K562 (cell line): ENCODE measurements around the gene NOL8. TPM values are rescaled to one million over a fixed set of nuclear protein-coding genes. Genes with fewer than 3 reads are reported as not detected.

Experiments used
- CBFA2T2 ChIP-seq: fragments of 450-650 bp; conservative IDR thresholded peaks from 2 replicates; pipeline ENCODE4 v1.6.1; 2017; ENCODE audit warnings: mild to moderate bottlenecking
- CSDE1 ChIP-seq, 2 experiments: fragments of 450-650 bp; IDR thresholded peaks; 2 replicates each; pipeline ENCODE4 v1.6.1; 2016; ENCODE audit warnings: mild to moderate bottlenecking in 1 of 2
- EGR1 ChIP-seq: fragments of 450-650 bp; conservative IDR thresholded peaks from 2 replicates; pipeline ENCODE4 v1.6.1; 2017; ENCODE audit warnings: mild to moderate bottlenecking
- MITF ChIP-seq: IDR thresholded peaks from 2 replicates; pipeline ENCODE4 v1.6.1; 2014; ENCODE audit warnings: antibody characterized with exemption
- NR4A1 ChIP-seq, 2 experiments: fragments of 250-450 bp in 1 of 2; fragments of 450-650 bp in 1 of 2; sonication (Bioruptor Pico) in 1 of 2; IDR thresholded peaks; 2 replicates each; pipeline versions ENCODE4 v1.4.0 to v1.6.1; 2016 to 2020; ENCODE audit warnings: mild to moderate bottlenecking in 2 of 2, missing compliant biosample characterization in 1 of 2, missing genetic modification characterization in 1 of 2, moderate library complexity in 1 of 2
- RCOR1 ChIP-seq, 2 experiments: IDR thresholded peaks; 2 replicates each; pipeline ENCODE4 v1.6.1; 2012; ENCODE audit warnings: low read depth in 2 of 2, low read length in 2 of 2, borderline replicate concordance in 1 of 2, improper control_type of control experiment in 1 of 2
- TAL1 ChIP-seq: fragments of 450-650 bp; IDR thresholded peaks from 2 replicates; pipeline ENCODE4 v1.6.1; 2016; ENCODE audit warnings: mild to moderate bottlenecking
- ZNF316 ChIP-seq: fragments of 450-650 bp; IDR thresholded peaks from 2 replicates; pipeline ENCODE4 v1.6.1; 2016
- ZNF318 ChIP-seq, 2 experiments: fragments of 450-650 bp; IDR thresholded peaks; 2 replicates each; pipeline ENCODE4 v1.6.1; 2016; ENCODE audit warnings: mild to moderate bottlenecking in 2 of 2, borderline replicate concordance in 1 of 2, low read depth in 1 of 2, moderate library complexity in 1 of 2
- polyA plus RNA-seq, 8 experiments: library from polyadenylated mRNA; depleted of rRNA in 4 of 8; stranded (reverse) in 5 of 8; unstranded in 3 of 8; fragments of >200 nt; fragmentation: Nextera tagmentation in 2 of 8; fragmentation: Illumina TruSeq in 1 of 8; extraction: Ambion mirVana in 2 of 8; extraction: Trizol in 1 of 8; gene quantifications; 2 replicates each; pipeline versions ENCODE4 v1.2.1 to v1.2.3, GENCODE V29; 2011 to 2014; ENCODE audit warnings: inconsistent platforms in 1 of 8, missing spikeins in 1 of 8
- total RNA-seq, 7 experiments: library from RNA; depleted of rRNA in 6 of 7; stranded (reverse); fragments of >200 nt in 6 of 7; fragmentation: Illumina TruSeq in 2 of 7; extraction: Trizol in 2 of 7; gene quantifications; 2 replicates each; pipeline versions ENCODE4 v1.2.1 to v1.2.3, GENCODE V29; 2011 to 2021; ENCODE audit warnings: low replicate concordance in 1 of 7
- TF ChIP-seq, protein P1 (sequence below): sonication (generic); formaldehyde crosslinking; IDR thresholded peaks from 2 replicates; pipeline ENCODE4 v1.8.0; 2022; ENCODE audit warnings: mild to moderate bottlenecking, missing genetic modification reagents
- TF ChIP-seq, protein P2 (sequence below): sonication (generic); formaldehyde crosslinking; IDR thresholded peaks from 2 replicates; pipeline ENCODE4 v1.8.1; 2023; ENCODE audit warnings: mild to moderate bottlenecking, missing genetic modification reagents

Gene NOL8
- total and polyA plus RNA-seq, 9 of the 15 experiments (the other 6 are each of a cell fraction or from before 2014, with no cell fraction given), result 51.3 to 91.5 (median 58.7) TPM

DNA sequence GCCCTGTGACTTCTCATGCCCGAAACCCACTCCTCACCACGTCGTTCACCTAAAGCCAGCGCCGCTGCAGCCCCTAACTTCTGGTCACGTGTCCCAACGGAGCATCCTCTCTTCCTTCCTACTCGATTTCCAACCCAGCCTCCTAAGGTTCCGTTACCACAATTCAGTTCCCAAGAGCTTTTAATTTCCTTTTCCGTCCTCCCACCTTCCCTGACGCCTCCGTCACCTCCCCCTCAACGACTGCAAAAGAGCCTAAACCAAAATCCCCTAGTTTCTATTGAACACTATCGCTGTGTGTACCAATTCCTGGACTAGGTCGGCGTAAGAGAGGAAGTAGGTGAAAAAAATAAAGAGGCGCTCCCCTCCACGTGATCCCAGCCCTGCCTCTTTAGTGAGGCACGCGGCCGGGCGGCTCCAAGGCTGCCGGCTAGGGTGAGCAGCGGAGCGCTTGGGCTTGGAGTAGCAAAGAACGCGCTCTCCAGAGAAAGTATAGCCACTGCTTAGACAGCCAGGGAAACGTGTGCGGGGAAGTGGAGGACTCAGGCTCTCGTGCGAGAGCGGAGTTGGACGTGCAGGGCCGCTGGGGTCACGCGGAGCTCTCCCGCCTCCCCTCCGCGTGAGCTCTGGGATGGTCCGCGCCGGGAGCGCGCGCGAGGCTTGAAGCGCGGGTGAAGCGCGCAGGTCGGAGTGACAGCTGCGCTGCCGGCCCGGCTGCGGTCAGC is at the start of gene NOL8, which contains the start of gene CENPP (continued):
- peak; percentile 68 for TF ChIP-seq EGR1
- TF ChIP-seq CSDE1 (IDR thresholded peaks at IDR 0.05), result 0 out of 4 replicates have a peak, but pooled peaks of 1 of the 2 experiments have one; percentile 23
- TF ChIP-seq, protein P1, sequence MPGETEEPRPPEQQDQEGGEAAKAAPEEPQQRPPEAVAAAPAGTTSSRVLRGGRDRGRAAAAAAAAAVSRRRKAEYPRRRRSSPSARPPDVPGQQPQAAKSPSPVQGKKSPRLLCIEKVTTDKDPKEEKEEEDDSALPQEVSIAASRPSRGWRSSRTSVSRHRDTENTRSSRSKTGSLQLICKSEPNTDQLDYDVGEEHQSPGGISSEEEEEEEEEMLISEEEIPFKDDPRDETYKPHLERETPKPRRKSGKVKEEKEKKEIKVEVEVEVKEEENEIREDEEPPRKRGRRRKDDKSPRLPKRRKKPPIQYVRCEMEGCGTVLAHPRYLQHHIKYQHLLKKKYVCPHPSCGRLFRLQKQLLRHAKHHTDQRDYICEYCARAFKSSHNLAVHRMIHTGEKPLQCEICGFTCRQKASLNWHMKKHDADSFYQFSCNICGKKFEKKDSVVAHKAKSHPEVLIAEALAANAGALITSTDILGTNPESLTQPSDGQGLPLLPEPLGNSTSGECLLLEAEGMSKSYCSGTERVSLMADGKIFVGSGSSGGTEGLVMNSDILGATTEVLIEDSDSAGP, result peak; percentile 16; the same call in 1 of the 2 replicates
- peak; percentile 39; the same call in 1 of the 2 replicates for TF ChIP-seq TAL1
- peak in 1 of 2 experiments; percentile 90; a peak in 2 of 4 replicates for TF ChIP-seq ZNF318 (IDR thresholded peaks at IDR 0.05; ENCODE audit: borderline replicate concordance in 1 of 2, low read depth in 1 of 2)
- TF ChIP-seq CBFA2T2, result peak; percentile 86
- peak in 1 of 2 experiments; percentile 26; a peak in 1 of 4 replicates for TF ChIP-seq RCOR1 (IDR thresholded peaks at IDR 0.05; ENCODE audit: borderline replicate concordance in 1 of 2, low read depth in 2 of 2, low read length in 2 of 2)
- TF ChIP-seq, protein P2, sequence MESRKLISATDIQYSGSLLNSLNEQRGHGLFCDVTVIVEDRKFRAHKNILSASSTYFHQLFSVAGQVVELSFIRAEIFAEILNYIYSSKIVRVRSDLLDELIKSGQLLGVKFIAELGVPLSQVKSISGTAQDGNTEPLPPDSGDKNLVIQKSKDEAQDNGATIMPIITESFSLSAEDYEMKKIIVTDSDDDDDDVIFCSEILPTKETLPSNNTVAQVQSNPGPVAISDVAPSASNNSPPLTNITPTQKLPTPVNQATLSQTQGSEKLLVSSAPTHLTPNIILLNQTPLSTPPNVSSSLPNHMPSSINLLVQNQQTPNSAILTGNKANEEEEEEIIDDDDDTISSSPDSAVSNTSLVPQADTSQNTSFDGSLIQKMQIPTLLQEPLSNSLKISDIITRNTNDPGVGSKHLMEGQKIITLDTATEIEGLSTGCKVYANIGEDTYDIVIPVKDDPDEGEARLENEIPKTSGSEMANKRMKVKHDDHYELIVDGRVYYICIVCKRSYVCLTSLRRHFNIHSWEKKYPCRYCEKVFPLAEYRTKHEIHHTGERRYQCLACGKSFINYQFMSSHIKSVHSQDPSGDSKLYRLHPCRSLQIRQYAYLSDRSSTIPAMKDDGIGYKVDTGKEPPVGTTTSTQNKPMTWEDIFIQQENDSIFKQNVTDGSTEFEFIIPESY (CRISPR knock-in tag), result peak; percentile 56; the same call in 1 of the 2 replicates
- 0 out of 2 replicates have a peak, but pooled peaks have one; percentile 6 for TF ChIP-seq NR4A1 (CRISPR knock-in tag; IDR thresholded peaks at IDR 0.05)
- no peak for TF ChIP-seq NR4A1 (tag; IDR thresholded peaks at IDR 0.05)
- TF ChIP-seq MITF, result peak; percentile 98
- no peak; the same call in 1 of the 2 replicates for TF ChIP-seq ZNF316
